ENCODE data around the gene QSOX2. TPM values are rescaled to one million over a fixed set of nuclear protein-coding genes. Genes with fewer than 3 reads are reported as not detected.

Gene QSOX2, protein sequence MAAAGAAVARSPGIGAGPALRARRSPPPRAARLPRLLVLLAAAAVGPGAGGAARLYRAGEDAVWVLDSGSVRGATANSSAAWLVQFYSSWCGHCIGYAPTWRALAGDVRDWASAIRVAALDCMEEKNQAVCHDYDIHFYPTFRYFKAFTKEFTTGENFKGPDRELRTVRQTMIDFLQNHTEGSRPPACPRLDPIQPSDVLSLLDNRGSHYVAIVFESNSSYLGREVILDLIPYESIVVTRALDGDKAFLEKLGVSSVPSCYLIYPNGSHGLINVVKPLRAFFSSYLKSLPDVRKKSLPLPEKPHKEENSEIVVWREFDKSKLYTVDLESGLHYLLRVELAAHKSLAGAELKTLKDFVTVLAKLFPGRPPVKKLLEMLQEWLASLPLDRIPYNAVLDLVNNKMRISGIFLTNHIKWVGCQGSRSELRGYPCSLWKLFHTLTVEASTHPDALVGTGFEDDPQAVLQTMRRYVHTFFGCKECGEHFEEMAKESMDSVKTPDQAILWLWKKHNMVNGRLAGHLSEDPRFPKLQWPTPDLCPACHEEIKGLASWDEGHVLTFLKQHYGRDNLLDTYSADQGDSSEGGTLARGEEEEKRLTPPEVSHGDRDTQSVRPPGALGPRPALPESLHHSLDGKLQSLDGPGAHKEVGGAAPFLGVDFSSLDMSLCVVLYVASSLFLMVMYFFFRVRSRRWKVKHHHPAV
- 1 to 10 TPM; 4.5 to 7.3 (median 6.8) TPM for polyA plus RNA-seq

- 1% methylated on average over 46 to 112 of the region's 112 CpGs for WGBS, 3 donors
- H3K27ac ChIP-seq (ENCODE audit: low read depth, low read length), result no peak within 1 kb of the TSS
Measured at GRCh38 chr9:136245219-136246150, at the start of gene QSOX2. Gene QSOX2, minus strand, starts transcription at chr9:136245812. Its CDS starts 9 bp downstream, at chr9:136245803.

GRCh38 chr9:136295055-136295454 lies 49.4 kb upstream of the QSOX2 start:
- WGBS, 3 donors, result 87 to 91% (median 87%) methylated on average over 16 of the region's 16 CpGs
- no peak overlapping the region for H3K27ac ChIP-seq (ENCODE audit: low read depth, low read length)

DNA sequence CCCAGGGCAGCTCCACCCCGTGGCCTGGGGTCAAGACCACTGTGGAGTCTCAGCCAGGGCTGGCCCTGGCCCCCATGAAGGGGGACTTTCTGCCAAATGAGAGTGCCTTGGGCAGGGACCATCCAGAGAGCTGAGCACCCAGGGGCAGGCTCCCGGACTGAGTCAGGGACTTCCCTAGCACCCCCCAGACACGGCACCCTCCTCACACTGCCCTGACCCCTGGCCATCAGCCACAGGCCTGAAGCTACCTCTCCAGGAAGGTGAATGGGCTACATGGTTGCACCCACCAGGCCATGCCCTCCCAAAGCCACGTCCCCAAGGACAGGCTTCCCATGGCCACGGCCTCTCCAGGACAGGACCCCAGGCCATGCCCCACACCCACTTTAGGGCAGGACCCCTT lies 48.8 kb upstream of the QSOX2 start:
- 70 to 83% (median 81%) methylated on average over 5 of the region's 5 CpGs for WGBS, 3 donors

DNA sequence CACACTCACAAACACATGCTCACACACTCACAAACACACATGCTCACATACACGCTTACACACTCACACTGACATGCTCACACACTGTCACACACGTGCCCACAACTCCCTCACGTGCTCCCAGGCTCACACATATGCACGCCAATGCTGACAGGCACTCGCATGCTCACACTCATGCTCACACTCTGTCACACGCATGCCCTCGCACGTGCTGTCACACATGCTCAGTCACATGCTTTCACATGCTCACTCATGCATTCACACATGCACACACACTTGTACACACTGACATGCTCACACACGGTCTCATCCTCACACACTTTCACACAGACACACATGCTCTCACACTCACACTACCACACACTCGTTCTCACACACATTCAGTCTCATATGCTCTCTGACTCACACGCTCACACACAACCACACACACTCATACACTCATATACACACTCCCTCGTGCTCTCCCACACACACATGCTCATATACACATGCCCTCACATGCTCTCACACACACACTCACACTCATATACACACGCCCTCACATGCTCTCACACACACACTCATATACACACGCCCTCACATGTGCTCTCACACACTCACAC lies 48.0 kb upstream of the QSOX2 start:
- H3K27ac ChIP-seq (ENCODE audit: low read depth, low read length), result no peak overlapping the region
- WGBS, 3 donors, result 79 to 85% (median 81%) methylated on average over 14 of the region's 14 CpGs

More for the DNA sequence above, 48.8 kb upstream of the QSOX2 start:
- no peak overlapping the region for H3K27ac ChIP-seq (ENCODE audit: low read depth, low read length)

GRCh38 chr9:136292591-136293448 lies 47.2 kb upstream of the QSOX2 start:
- 62 to 78% (median 75%) methylated on average over 34 of the region's 34 CpGs for WGBS, 3 donors
- H3K27ac ChIP-seq (ENCODE audit: low read depth, low read length), result no peak overlapping the region

DNA sequence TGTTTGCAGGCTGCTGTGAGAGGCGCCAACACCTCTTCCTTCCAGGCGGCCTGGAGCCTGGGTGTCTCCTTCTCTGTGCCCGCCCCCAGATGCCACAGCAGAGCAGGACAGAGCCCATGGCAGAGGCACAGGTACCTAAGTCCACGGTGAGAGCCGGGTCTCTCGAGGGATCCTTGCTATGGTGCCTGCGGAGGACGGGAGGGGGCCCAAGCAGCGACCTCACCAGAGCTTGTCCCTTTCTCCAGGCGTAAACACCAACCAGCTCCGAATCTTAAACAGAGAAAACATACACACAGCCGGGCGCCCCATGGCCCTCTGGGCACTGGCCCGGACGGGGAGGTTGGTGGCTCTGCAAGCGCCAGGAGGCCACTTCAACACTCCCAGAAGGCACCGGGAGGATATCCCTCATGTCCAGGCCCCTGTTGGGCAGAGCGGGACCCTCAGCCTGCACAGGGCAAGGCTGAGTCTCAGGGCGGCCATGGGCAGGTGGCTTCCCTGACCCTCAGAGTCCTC lies 46.5 kb upstream of the QSOX2 start:
- no peak overlapping the region for H3K27ac ChIP-seq (ENCODE audit: low read depth, low read length)
- 83 to 86% (median 84%) methylated on average over 17 to 19 of the region's 19 CpGs for WGBS, 3 donors

- WGBS, 3 donors, result 79 to 83% (median 83%) methylated on average over 21 to 22 of the region's 22 CpGs
- H3K27ac ChIP-seq (ENCODE audit: low read depth, low read length), result no peak overlapping the region
Measured at GRCh38 chr9:136291306-136292025, 45.9 kb upstream of the QSOX2 start.

DNA sequence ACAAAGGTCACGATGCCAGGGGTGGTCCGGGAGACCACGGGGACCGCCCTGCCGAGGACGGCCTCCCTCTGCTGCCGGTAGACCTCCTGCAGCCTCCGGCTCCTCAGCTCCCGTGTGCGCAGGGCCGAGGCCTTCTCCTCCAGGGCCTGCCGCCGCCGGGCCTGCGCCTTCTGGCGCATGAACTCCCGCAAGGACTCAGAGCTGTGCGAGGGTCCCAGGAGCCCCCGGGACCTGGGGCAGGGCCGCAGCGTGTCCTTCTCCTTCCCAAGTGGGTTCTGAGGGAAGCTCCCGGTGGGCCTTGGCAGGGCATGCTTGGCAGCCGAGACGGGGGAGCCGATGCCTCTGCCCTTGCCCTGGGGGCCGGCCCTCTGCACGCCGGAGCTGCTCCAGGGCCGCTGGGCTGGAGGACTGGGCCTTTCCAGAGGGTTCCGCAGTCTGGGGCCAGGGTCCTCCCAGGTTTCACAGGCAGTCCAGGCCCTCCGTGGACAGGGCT lies 44.9 kb upstream of the QSOX2 start:
- H3K27ac ChIP-seq (ENCODE audit: low read depth, low read length), result no peak overlapping the region
- WGBS, 3 donors, result 83 to 93% (median 91%) methylated on average over 27 to 31 of the region's 31 CpGs

DNA sequence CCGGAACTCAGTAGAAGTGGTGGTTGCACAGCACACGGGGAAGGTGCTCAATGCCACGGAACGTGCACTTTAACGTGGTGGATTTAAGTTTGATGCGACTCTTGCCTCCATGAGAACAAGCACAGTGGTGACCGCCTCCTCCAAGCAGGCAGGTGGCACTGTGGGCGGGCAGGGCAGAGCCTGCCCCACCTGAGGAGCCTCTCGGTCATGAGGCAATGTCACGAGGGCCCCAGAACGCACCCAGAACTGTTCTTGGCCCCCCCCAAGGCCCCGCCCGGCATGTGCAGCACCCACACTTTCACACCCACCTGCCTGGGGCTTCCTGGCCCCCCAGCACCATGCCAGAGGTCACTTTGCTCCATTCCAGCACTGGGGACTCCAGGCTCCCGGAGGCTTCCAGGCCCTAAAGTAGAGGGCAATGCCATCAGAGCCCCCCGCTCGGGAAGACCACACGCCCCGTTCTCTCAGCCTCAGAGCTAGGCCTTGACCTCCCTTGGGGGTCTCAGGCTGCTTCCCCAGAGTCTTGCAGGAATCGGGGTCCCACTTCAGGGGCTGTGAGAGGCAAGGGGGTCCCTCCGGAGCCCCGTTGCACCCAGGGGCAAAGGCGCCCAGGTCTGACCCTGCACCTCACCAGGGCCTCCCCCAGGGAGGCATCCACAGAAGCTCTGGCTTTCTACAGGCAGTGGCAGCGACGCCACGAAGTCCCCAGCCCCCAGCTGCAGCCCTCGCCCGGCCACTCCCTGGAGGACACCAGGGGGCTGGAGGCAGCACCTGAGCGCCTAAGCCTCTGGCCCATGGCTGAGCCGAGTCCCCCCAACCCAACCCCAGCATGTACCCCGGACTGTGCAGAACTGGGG lies 44.3 kb upstream of the QSOX2 start:
- 88% methylated on average over 26 to 30 of the region's 30 CpGs for WGBS, 3 donors

DNA sequence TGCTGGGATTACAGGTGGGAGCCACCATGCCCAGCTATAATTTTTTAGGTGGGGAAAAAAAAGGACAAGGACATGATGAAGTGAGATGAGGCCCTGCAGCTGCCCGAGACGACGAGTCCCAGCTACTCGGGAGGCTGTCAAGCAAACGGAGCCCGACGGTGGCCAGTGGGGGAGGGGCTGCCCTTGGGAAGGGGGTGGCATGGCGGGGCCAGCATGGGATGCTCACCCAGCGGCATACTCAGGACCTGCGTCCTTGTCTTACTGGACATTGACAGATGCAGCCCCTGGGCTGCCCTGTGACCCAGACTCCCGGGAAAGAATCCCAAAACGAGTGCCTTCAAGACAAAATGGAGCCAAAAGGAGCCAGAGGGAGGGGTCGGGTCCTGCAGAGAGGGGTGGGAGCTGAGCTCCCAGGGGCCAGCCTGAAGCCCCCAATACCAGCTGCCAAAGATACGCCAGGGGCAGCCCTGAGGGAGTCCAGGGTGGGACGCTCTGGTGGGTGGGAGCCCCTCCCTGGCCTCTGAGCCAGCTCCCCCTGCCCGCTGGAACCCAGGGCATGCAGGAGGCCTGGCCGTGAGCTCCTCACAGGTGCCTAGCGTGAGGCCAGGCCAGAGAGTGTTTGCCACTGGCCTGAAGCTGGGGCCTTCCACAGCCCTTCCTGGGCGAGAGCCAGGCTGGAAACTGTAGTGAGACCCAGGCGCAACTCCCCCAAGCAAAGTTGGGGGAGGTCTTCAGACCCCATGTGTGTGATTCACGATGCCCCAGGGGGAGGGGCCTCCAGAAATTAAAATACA lies 42.5 kb upstream of the QSOX2 start:
- 50 to 53% (median 51%) methylated on average over 17 to 21 of the region's 21 CpGs for WGBS, 3 donors
- no peak overlapping the region for H3K27ac ChIP-seq (ENCODE audit: low read depth, low read length)

More for the DNA sequence above, 44.3 kb upstream of the QSOX2 start:
- no peak overlapping the region for H3K27ac ChIP-seq (ENCODE audit: low read depth, low read length)

DNA sequence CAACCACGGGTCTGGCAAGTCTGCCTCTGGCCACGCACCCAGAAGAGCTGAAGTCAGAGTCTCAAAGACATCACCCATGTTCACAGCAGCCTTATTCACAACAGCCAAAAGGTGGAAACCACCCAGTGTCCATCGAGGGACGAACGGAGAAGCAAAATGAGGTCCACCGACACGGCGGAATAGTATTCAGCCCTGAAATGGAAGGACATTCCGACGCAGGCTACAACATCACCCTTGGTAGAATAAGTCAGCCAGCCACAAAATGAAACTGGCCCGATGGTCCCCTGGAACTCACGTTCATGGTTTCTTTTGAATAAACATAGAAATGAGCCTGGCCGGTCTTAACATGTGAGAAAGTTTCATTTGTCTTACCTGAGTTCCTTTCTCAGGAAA lies 41.4 kb upstream of the QSOX2 start:
- WGBS, 3 donors, result 86 to 93% (median 92%) methylated on average over 13 of the region's 13 CpGs
- H3K27ac ChIP-seq (ENCODE audit: low read depth, low read length), result no peak overlapping the region

GRCh38 chr9:136286359-136286986 lies 40.9 kb upstream of the QSOX2 start:
- no peak overlapping the region for H3K27ac ChIP-seq (ENCODE audit: low read depth, low read length)
- 82 to 87% (median 87%) methylated on average over 30 of the region's 30 CpGs for WGBS, 3 donors

- WGBS, 3 donors, result 77 to 83% (median 78%) methylated on average over 26 to 28 of the region's 28 CpGs
Measured at GRCh38 chr9:136285501-136286358, 40.1 kb upstream of the QSOX2 start.

DNA sequence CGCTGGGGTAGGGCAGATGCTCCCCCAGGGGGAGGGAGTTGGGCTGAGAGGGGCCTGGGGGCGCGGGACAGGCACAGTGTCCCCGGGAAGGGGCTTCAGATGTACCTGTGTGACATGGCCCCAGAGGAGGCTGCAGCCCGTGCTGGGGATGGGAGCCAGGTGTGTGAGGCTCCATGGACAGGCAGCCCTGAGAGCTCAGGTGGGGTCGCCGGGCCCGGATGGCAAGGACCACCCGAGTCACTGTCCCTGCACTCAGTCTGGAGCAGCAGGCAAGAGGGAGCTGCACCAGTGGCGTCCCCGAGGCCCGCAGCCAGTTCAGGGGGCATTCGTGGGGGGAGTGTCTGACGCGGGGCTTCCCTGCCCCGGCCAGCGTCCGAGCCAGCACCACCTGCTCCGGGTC lies 39.3 kb upstream of the QSOX2 start:
- no peak overlapping the region for H3K27ac ChIP-seq (ENCODE audit: low read depth, low read length)
- 81 to 87% (median 83%) methylated on average over 19 of the region's 19 CpGs for WGBS, 3 donors

More at GRCh38 chr9:136285501-136286358, 40.1 kb upstream of the QSOX2 start:
- no peak overlapping the region for H3K27ac ChIP-seq (ENCODE audit: low read depth, low read length)

Measured in adipose tissue (tissue), 3 donors.